NCI-H2029 (cell line): ENCODE results near the gene STUM.
"Not testable (repeated sequence)": the region's sequence is repeated elsewhere in the genome, so short reads cannot be mapped to it uniquely, and the experiment has no call there.

Experiments
- DNase-seq: peaks from one replicate; lab custom pipeline; 2025; lab: John Stamatoyannopoulos, UW

STUM gene

DNA sequence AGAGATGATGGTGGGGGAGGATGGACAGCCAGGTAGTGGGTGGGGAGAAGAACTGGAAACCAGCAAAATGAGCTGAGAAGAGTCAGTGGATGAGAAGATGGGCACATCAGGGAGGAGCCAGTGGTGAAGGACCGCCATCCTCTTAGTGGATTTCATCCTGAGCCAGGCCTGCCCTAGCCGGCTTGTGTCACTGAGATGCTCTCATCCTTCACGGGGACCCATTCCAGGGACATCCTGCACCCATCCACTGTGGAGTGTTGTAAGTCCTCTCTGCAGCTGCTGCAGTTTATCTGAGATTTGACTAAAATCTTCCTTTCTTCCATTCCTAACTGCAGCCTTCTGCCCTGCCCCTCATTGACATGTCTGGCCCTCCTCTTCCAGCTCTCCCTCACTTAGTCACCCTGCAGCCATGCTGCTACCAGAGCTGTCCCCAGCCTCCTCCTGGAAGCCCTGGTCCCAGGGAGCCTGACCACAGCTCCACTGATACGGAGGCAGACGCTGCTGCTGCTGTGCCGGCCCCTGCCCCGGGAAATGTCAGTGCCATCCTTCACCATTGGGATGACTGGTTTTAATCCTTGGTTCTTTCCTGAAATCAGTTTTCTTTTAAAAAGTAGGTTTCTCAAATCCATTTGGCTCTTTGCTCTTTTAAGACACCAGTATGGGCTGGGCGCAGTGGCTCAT, 33.2 kb downstream of the STUM start:
- DNase-seq = no peak

DNA sequence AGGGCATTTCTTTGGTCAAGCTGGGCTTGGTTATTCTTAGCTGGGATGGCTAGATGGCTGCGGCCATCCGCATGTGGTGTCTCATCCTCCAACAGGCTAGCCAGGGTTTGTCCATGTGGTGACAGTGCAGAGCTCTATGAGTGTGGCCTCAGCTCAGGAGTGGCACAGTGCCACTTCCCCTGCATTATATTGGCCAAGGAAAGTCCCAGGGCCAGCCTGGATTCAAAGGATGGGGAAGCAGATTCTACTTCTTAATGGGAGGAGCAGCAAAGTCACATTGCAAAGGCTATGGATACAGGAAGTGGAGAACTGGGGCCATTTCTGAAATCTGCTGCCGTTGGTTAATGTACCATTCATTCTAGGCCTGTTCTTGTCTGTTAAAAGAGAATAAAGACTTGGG, 34.4 kb downstream of the STUM start:
- no peak for DNase-seq

DNA sequence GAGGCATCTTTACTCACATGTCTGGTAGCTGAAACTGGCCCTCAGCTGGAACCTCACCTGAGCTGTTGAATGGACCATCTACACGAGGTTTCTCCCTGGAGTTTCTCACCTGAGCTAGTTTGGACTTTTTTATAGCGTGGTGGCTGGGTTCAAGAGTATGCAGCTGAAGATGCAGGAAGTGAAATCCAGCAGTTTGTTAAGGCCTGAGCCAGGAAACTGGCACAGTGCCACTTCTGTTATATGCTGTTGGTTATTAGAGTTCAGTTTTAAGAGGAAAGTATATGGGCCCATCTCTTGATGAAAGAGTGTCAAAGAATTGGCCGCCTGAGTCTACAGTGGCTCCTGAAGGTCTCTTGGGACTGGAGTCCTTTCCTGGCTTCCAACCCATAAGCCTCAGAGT, 35.6 kb downstream of the STUM start:
- DNase-seq = no peak

DNA sequence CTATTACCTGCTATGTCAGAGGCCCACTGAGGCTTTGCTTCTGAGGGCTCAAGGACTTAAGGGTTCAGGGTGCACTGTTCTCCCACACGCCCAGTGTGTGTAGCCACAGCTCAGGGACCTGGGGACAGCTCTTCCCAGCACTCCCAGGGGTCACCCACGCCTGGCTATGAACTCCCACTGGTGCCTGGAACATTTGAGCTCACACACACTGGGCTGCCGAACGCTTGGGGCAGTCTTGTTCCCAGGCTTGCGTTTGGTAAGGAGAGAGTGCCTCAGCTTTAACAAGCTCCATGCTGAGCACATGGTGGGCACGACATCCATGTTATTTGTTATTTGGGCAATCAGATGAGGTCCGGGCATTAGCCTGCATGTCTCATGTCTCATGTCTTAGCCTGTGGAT, 37.6 kb downstream of the STUM start:
- DNase-seq = no peak

DNA sequence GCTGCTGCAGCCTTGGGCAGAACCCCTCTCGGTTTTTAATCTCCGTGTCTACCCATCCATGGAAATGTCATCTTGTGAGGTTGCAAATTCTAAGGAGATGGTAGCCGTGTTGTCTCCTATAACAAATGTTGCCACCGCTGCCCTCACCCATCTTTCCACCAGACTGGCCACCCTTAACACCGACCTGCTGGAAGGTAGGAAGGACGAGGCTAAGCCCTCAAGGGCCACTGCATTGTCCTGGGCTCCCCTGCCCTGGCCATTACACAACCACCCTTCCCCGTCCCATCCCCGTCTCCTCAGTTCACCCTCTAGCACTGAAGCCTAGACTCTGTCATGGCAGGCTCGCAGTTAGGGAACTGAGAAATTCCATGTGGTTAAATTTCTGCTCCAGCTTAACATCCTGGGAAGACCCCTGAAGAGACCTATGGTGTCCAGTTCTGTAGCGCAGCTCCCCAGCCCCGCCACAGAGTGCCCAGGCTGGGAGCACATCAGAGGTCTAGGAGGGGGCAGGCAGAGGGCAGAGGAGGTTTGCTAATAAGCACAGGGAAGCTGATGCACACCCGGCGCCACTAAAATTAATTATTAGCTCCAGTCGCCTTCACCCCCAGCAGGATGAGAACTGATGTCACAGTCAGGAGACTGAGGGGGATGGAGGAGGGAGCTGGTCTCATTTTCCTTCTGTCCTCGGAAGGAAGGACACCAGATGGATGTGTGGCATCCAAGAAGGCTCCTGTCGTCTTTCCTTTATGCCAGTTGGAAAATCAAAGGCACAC, 38.3 kb downstream of the STUM start:
- no peak for DNase-seq

DNA sequence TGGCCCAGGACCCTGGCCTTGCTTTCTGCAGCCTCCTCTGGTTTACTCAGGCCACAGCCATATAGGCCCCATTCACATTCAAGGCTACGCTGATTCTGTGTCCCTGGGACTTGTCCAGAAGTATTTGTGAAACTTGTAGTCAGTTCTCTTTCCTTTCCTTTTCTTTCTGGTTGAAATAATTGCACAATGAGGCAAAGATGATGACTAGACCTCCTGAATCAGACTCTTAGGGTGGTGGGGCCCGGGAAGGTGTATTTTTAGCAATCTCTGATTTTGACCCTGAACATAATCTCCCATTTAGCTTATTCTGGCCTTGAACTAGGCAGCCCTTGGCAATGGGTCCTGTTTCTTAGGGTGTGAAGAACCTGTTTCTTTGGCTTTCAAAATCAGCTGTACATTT, 39.9 kb downstream of the STUM start:
- DNase-seq = no peak

DNA sequence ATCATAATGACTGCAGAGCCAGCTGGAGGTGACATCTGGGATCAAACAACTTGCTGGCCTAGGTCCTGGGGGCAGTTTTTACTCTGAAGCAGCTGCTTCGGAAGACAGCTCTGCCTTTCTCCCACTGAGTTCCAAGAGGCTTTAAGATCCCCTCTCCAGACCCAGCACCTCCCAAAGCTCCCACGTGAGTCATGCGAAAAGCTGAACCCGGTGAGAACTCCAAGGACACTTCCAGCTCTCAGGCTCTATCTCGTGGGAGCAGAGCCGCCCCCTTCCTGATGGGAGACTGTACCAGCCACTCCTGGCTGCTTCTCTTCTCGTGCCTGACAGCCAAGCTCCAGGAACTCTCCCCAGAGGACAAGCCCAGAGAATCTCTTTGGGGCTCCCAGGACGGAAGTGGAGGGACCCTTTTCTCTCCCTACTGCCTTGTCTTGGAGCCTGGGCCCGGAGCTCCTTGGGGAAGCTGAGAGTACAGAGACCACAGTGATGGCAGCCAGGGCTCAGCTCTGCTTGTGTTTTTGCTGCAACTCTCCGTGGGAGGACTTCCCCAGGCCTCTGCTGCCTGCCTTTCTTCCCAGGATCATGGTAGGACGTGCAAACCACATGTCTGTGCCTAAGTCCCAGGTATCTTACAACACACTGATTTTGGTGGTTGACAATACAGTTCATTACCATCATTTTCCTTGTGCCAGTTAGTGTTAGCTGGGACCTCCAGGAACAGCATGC, 40.6 kb downstream of the STUM start:
- DNase-seq = no peak

DNA sequence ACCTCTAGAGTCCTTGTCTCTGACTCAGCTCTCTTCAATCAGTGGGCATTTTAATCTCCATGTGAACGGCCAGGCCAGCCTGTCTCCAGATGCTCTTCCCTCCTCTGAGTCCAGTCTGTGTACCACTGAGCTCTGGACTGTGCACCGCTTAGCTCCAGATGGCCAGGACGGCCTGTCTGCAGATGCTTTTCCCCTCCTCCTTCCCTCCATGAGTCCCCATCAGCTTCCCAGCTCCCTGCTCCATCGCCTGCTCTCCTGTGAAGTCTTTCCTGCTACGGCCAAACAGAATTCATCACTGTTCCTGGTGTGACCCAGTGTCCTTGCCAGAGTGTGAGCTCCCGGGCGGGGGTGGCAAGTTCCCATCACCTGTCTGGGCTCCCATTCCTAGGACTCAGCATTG, 42.0 kb downstream of the STUM start:
- DNase-seq = no peak

DNA sequence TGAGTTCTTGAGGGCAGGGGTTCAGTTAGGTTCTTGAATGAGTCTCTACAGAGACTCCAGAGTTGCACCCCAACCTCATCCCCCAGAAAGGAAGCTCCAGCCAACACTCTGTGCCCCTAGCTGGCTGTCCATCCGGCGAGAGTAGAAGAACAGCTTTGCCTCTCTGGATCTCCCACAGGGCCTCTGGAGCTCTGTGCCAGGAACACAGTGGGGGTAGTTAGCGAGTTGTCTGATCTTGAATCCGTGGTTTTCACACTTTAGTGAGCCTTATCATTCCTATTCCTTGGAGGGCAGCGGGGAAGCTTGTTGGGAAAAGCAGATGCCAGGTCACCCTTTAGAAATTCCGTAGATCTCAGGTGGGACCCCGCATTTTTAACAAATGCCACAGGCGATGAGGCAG, 45.0 kb downstream of the STUM start:
- DNase-seq = no peak

DNA sequence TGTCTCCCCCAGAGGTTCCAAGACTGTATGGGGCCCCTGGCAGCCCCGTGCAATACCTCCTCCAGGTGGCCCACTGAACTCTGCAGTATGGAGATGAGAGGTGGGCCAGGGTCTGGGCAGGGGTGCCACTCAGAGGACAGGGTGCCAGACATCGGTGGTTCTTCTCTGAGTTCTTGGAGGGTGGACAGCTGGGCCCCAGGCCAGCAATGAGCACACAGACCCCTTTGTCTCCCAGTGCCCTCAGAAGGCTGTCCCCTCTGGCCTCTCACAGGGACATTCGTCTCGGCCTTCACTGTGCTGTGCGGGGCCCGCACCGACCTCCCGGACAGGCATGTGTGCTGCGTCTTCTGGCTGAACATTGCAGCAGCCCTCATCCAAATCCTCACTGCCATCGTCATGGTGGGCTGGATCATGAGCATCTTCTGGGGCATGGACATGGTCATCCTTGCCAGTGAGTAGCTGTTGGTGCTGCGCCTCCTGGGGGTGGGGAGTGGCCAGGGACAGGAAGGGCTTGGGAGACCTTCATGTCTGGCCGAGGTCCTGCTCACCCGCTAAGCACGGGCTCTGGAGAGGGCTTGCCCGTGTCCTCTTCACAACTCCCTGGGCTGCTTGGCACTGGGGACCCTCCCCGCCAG, 48.1 kb downstream of the STUM start:
- DNase-seq = no peak

DNA sequence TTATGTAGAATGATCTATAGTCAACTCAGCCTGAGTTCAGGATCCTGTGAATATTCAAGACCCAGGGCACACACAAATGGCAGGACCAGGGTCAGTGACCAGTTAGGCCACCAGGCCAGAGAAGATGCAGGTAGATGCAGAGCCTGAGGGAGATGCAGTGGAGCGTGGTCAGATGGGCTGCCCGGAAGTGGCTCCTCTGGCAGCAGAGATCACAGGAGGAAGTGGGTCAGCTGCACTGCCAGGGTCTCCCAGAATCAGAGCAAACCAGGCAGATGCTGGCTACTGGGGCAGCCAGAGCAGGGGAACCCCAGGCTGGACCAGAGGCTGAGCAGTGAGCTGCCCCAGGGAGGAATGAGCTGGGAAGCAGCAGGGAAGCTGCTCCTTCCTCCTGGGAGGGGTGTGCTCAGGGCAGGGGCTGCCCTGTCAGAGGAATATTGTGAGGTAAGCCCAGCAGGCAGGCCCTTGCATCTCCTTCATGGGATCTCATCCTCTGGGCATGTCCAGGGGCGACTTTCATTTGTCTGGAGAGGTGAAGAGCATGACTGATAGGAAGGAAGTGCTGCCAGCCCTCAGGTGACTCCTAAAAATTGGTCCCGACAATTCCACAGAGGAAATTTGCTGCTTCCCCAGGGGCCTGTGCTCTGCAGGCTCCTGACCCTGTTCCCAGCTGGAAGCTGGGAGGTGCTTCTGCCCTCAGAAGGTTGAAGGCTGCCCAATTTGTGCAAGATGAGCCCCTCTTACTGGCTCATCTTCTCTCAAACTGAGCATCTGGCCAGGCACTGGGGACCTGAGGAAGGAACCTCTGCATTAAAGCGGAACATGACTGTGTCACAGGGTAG, 49.3 kb downstream of the STUM start:
- DNase-seq = no peak

DNA sequence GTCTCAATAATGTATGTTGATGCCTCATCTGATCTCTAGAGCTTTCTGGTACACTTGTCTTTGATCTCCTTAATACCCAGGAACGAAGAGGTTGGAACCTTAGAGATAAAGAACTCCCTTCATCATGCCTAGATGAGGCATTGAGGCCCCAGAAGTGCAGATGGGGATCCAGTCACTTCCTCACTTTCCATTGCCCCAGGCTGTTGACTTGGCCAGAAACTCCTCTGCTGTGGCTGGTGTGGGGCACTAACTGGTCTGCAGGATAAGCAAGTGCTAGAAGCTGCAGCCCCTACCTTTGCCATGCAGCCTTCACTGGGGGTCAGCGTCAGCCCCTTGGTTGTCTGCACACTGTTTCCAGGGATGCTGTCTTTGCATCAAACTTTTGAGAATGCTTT, 49.9 kb downstream of the STUM start:
- no peak for DNase-seq

DNA sequence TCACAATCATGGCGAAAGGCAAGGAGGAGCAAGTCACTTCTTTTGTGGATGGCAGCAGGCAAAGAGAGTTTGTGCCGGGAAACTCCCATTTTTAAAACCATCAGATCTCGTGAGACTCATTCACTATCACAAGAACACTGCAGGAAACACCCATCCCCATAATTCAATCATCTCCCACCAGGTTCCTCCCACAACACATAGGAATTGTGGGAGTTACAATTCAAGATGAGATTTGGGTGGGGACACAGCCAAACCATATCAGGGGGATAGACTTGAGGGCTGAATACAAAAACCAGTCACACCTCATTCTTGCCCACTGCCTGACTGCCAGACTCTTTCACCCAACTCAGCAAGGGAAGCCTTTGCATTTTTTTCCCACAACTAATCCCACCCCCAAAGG, 50.4 kb downstream of the STUM start:
- DNase-seq = not testable (repeated sequence)

DNA sequence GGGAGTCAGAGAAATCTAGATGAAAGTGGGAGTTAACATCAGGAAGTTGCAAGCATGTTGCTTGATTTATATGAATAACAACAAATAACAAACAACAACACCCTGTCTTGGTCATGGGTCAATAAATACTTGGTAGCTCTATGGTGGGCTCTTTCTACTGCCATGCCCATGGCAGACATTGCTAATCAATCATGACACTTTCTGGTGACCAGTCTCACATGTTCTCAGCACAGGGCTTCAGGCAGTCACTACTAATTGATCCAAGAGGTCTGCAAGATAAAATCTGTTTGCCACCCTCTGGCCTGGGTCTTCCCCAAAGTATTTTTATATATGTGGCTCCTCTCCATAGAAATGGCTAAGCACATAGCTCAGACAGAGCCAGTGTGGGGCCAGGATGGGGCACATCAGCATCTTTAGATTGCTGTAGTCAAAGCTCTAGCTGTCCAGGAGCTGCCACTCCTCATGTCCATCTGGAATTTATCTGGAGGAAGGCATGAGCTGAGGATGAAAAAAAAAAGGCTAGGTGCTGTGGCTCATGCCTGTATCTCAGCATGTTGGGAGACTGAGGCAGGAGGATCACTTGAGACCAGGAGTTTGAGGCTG, 51.2 kb downstream of the STUM start:
- DNase-seq = no peak

DNA sequence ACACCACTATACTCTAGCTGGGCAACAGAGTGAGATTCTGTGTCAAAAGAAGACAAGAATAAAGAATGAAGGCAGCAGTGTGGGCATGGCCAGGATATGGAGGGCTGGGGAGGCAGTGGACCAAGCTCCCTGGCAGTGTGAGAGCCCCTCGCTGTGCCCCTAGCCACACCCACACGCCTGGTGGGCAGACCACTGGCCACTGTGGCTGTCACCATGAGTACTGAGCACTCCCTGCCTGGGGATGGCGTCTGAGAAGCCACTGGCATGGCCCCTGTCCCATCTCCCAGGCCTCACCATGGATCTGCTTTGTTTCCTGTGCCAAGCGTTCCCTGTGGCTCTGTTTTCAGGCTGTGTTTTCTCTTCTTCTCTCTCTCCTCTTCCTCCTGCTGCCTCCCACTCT, 51.7 kb downstream of the STUM start:
- DNase-seq = no peak

DNA sequence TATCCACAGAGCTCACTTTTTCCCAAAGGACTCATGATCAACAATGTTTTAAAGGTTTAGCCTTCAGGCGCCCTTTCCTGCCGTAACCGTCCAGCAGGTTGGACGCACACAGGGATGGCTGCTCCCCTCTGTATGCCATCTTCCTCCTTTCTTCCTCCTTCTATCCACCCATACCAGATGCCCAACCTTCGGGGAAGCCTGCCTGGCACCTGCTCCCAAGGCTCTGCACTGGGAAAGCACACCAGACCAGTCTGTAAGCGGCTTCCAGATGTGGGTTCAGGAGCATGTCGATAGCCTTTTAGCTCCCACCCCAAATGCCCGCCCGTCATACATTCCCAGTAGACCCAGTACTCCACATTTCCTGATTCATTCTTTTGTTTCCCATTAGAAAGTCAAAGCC, 52.9 kb downstream of the STUM start:
- DNase-seq = no peak

DNA sequence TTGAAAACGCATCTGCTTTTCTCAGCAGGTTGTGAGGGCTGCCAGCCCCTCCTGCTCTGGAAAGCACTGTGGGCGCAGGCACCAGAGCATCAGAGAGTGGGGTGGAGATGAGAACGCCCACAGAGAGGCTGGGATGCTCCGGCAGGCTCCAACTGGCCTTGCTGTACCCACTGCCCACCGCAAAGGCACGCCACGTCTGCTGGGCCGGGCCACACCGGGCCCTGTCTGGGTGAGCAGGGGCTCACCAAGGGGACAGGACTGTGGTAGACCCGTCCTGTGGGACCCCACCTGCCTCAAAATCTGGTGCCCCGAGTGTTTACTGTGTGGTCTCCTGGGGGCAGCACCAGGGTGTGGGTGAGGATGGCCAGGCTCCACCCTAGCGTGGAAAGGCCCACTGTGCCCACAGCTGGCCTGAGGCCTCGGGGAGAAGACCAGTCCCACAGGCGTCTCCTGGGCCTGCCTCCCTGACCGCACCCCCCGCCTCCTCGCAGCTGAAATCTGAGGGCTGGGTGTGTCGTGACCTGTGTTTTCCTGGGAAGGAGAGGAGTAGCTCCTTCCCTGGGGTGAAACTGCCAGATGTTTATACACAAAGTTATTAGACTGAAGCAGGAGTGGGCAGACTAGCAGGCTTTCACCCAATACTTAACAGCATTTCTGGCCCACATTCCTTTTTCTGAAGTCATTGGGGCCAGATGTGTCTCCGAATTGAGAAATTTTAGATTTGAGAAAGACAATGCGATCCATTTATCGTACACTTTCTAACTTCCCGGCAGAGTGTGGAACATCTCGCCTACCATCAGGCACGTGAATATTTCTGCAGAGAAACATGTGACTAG, 53.8 kb downstream of the STUM start:
- no peak for DNase-seq

DNA sequence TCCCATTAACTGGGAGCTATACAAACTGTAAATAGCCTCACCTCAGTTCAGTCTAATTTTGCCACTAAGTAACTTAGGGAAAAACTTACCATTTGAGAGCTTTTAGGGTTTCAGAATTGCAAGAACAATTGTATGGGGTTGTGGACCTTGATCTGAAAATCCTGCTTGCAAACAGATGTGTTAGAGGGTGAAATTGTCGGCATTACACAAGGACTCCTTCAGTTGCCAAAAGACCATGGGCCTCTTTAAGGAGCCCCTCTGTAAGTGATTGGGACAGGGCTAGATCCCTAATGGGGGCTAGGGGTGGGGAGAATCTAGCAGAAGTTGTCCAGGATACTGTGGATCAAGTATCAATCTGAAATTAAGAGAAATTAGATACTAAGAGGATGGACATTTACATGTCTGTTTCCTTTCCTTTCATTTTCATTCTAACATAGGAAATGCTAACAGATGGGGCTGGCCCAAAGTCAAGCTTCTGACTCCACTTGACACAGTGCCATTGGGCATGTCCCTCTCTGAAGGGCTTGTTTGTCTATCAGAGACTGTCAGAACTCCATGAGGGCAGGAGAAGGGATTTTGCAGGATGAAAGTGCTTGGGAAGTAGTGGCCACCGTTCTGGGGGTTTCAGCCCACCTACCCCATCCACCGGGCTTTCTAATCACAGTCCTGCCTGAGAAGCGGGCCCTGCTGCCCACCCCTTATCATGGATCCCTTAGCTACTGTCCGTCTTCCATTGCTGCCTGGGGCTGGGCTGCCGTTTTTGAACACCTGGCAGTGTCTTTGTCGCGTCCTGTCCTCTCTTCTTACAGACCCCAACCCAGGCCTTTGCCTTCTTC, 54.7 kb downstream of the STUM start:
- DNase-seq = peak; percentile 55

DNA sequence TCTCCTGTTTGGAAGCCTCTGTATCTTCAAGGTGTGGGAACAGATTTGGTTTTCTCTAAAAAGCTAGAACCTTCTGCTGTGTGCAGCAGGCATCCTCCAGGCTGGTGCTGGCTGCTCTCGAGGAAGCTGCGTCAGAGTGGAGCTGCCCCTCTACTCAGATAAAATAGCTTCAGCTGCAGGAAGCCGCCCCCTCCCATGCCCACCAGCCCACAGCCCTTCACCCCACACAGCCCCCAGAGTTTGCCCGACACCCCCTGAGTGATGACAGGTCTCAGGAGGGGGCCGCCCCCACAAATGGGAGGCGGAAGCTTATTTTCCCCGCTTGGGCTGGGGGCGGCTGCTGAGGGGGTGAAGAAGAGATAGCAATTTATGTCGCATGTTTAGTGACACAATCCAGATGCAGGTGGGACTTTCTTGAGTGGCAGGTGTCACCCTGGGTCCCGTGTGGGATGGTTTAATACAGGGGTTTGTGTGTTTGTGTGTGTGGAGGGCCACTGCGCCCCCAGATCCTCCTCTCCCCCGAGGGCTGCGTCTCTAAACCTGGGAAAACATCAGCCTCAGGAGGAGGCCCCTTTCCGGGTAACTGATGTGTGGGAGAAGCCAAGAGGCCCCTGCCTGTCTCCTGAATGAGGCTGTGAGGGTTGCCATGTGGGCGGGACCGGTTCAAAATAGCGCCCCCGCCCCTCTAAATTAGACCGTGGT, 55.4 kb downstream of the STUM start:
- no peak for DNase-seq
